Measurements from ENCODE around the gene PDGFB.

PDGFB gene

DNA sequence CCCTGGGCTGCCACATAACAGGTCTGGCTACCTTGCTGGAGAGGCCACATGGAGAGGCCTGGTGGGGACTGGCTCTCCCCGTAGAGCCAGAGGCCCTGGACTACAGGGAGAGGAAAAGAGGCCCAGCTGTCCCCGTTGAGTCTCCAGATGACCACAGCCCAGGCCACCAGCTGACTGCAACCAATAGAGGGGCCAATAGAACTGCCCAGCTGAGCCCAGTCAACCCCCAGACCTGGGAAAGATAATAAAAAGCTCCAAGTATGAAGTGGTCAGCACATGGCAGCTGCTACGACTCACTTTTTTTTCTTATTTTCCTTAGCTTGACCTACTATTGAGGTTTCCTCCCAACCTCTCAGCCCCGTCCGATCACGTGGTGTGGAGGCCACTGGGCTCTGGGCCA lies 18.4 kb downstream of the PDGFB start:
- no peak for DNase-seq
- Histone ChIP-seq H4K20me1 (ENCODE audit: insufficient read depth, low read length) (no peaks in the 10 kb centered on the region), H3K9ac (ENCODE audit: low read length) (no peak overlapping the region), H3K27me3 (replicated peaks; ENCODE audit: insufficient read depth, low read length) (no peaks in the 10 kb centered on the region), H3K4me2 (ENCODE audit: low read depth, low read length) (no peak overlapping the region), H3K36me3 (replicated peaks; ENCODE audit: insufficient read depth, low read length) (no peaks in the 10 kb centered on the region), H3K79me2 (ENCODE audit: low read length) (no peaks in the 10 kb centered on the region), H3F3A (ENCODE audit: insufficient read depth, low read length) (no peaks in the 10 kb centered on the region), H3K9me2 (replicated peaks; ENCODE audit: insufficient read depth, low read length) (no peaks in the 10 kb centered on the region), H3K4me3 (ENCODE audit: low read length) (no peak overlapping the region), H3K4me1 (ENCODE audit: low read length) (peaks cover 6% of the 10 kb centered on the region; the same call in 1 of the 2 replicates), H2AFZ (ENCODE audit: low read length) (no peak overlapping the region), H3K9me3 (replicated peaks; ENCODE audit: insufficient read depth, low read length) (no peaks in the 10 kb centered on the region), H3K27ac (ENCODE audit: low read length) (no peak overlapping the region)
- no peak for TF ChIP-seq EZH2phosphoT487 (IDR thresholded peaks at IDR 0.05; ENCODE audit: low read length)
- no peak for TF ChIP-seq EZH2 (optimal IDR thresholded peaks at IDR 0.05; ENCODE audit: low read depth, low read length)
- TF ChIP-seq, protein P1, sequence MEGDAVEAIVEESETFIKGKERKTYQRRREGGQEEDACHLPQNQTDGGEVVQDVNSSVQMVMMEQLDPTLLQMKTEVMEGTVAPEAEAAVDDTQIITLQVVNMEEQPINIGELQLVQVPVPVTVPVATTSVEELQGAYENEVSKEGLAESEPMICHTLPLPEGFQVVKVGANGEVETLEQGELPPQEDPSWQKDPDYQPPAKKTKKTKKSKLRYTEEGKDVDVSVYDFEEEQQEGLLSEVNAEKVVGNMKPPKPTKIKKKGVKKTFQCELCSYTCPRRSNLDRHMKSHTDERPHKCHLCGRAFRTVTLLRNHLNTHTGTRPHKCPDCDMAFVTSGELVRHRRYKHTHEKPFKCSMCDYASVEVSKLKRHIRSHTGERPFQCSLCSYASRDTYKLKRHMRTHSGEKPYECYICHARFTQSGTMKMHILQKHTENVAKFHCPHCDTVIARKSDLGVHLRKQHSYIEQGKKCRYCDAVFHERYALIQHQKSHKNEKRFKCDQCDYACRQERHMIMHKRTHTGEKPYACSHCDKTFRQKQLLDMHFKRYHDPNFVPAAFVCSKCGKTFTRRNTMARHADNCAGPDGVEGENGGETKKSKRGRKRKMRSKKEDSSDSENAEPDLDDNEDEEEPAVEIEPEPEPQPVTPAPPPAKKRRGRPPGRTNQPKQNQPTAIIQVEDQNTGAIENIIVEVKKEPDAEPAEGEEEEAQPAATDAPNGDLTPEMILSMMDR (IDR thresholded peaks at IDR 0.05; ENCODE audit: low read length) = no peak

DNA sequence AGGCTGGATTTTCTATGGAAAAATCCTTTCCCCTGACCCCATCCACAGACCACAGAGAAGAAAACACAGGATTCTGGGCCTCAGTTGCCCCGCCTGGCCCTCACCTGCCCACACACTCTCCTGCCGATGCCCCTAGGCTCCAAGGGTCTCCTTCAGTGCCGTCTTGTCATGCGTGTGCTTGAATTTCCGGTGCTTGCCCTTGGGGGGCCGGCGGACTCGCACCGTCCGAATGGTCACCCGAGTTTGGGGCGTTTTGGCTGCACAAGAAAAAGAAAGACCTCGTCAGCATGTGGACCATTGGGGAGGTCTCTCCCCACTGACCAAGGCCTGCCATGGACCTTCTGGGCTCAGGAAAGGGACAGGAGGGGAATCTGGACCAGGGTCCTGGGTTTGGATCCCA lies 19.2 kb downstream of the PDGFB start:
- H4K20me1 ChIP-seq (ENCODE audit: insufficient read depth, low read length) = no peaks in the 10 kb centered on the region

DNA sequence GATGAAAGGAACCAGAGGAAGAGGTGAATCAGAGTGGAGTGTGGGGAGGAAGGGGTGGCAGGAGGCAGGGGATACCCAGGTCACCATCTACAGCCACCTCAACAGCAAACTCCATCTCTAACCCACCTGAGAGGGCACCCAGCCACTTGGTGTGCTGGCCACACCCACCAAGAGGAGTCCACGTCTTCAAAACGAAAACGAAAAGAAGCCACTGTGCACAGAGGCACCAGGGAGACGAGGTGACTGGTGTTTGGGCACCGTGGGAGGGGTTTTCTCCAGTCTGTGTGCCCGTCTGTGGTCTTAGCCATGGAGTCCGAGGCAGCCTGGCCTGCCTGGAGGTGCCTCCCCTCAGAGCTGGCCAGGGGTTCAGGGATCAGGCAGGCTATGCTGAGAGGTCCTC lies 20.2 kb downstream of the PDGFB start:
- no peak overlapping the region for H3K27ac ChIP-seq (ENCODE audit: low read length)
- H3K79me2 ChIP-seq (ENCODE audit: low read length) = no peaks in the 10 kb centered on the region
- TF ChIP-seq EZH2phosphoT487 (IDR thresholded peaks at IDR 0.05; ENCODE audit: low read length) (no peak), EZH2 (optimal IDR thresholded peaks at IDR 0.05; ENCODE audit: low read depth, low read length) (no peak)
- TF ChIP-seq, protein P1 (IDR thresholded peaks at IDR 0.05; ENCODE audit: low read length) = no peak
- H3K36me3 ChIP-seq (replicated peaks; ENCODE audit: insufficient read depth, low read length) = no peaks in the 10 kb centered on the region
- H3K4me2 ChIP-seq (ENCODE audit: low read depth, low read length) = peak overlapping the region; percentile 44
- no peaks in the 10 kb centered on the region for H4K20me1 ChIP-seq (ENCODE audit: insufficient read depth, low read length)
- no peaks in the 10 kb centered on the region for H3F3A ChIP-seq (ENCODE audit: insufficient read depth, low read length)
- no peaks in the 10 kb centered on the region for H3K9me2 ChIP-seq (replicated peaks; ENCODE audit: insufficient read depth, low read length)
- H3K4me1 ChIP-seq (ENCODE audit: low read length) = peaks cover 6% of the 10 kb centered on the region; the same call in 1 of the 2 replicates
- H3K27me3 ChIP-seq (replicated peaks; ENCODE audit: insufficient read depth, low read length) = no peaks in the 10 kb centered on the region
- H3K9ac ChIP-seq (ENCODE audit: low read length) = peak overlapping the region; percentile 16; the same call in 1 of the 2 replicates
- DNase-seq = no peak
- no peak overlapping the region for H3K4me3 ChIP-seq (ENCODE audit: low read length)
- H3K9me3 ChIP-seq (replicated peaks; ENCODE audit: insufficient read depth, low read length) = no peaks in the 10 kb centered on the region
- H2AFZ ChIP-seq (ENCODE audit: low read length) = no peak overlapping the region

More for the DNA sequence above, 19.2 kb downstream of the PDGFB start:
- Histone ChIP-seq H3K9me3 (replicated peaks; ENCODE audit: insufficient read depth, low read length) (no peaks in the 10 kb centered on the region), H3F3A (ENCODE audit: insufficient read depth, low read length) (no peaks in the 10 kb centered on the region), H3K4me1 (ENCODE audit: low read length) (peaks cover 6% of the 10 kb centered on the region; the same call in 1 of the 2 replicates), H3K36me3 (replicated peaks; ENCODE audit: insufficient read depth, low read length) (no peaks in the 10 kb centered on the region), H3K27ac (ENCODE audit: low read length) (no peak overlapping the region), H3K9ac (ENCODE audit: low read length) (no peak overlapping the region), H3K4me3 (ENCODE audit: low read length) (no peak overlapping the region), H3K79me2 (ENCODE audit: low read length) (no peaks in the 10 kb centered on the region), H3K27me3 (replicated peaks; ENCODE audit: insufficient read depth, low read length) (no peaks in the 10 kb centered on the region), H2AFZ (ENCODE audit: low read length) (no peak overlapping the region), H3K9me2 (replicated peaks; ENCODE audit: insufficient read depth, low read length) (no peaks in the 10 kb centered on the region), H3K4me2 (ENCODE audit: low read depth, low read length) (no peak overlapping the region)
- no peak for DNase-seq
- TF ChIP-seq EZH2phosphoT487 (IDR thresholded peaks at IDR 0.05; ENCODE audit: low read length) = no peak
- TF ChIP-seq EZH2 (optimal IDR thresholded peaks at IDR 0.05; ENCODE audit: low read depth, low read length) = no peak
- TF ChIP-seq, protein P1 (IDR thresholded peaks at IDR 0.05; ENCODE audit: low read length) = no peak

Measured in MM.1S (cell line).